HG02623 (cell line): ENCODE data around the gene PTGIS.

Source experiments
- ATAC-seq: cut with Tn5 transposase; IDR thresholded peaks from one replicate; pipeline ENCODE4 v1.9.1; 2021; ENCODE audit warnings: moderate library complexity; ENCODE audit not compliant: unreplicated experiment

PTGIS gene

DNA sequence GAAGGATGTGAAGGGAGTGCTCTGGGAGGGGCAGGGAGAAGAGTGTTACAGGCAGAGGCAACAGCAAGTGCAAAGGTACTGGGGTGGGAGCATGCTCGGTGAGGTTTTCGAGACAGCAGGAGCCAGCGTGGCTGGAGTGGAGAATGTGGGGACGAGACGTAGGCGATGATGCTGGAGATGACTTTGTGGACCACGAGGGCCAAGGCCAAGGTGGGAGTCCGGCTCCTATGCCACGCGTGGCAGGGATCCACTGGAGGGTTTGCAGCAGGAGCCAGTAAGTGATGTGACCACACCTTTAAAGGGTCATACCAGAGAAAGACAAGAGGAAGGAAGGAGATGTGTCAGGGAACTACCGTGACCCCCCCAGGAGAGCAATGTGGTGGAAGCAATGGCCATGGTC is 7.3 kb downstream of the PTGIS start:
- no peak for ATAC-seq

GRCh38 chr20:49560186-49560585 is 7.8 kb downstream of the PTGIS start:
- no peak for ATAC-seq

GRCh38 chr20:49559411-49560081 is 8.4 kb downstream of the PTGIS start:
- no peak for ATAC-seq

- ATAC-seq, result no peak
Observed at GRCh38 chr20:49558826-49559225, 9.1 kb downstream of the PTGIS start.

GRCh38 chr20:49557449-49557848 is 10.5 kb downstream of the PTGIS start:
- no peak for ATAC-seq

DNA sequence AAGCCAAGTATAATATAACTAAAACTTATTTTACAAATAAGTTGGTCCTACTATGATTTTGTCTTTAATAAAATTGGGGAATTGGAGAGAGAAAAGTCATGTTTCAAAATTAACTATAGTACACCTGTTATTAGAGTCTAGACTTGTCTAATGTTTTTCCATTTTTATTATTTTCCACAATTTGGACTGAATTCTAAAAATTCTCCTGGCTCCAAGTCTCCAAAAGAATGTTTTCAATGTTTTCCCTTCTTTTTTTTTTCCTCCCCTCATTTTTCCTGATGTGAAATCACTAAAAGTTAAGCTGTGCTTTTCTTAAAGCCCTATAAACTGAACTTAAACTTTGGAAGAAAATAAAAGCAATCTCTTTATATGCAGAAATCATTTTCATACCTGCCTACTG is 11.3 kb downstream of the PTGIS start:
- no peak for ATAC-seq

- ATAC-seq, result no peak
Observed at GRCh38 chr20:49549801-49550551, 18.0 kb downstream of the PTGIS start.

DNA sequence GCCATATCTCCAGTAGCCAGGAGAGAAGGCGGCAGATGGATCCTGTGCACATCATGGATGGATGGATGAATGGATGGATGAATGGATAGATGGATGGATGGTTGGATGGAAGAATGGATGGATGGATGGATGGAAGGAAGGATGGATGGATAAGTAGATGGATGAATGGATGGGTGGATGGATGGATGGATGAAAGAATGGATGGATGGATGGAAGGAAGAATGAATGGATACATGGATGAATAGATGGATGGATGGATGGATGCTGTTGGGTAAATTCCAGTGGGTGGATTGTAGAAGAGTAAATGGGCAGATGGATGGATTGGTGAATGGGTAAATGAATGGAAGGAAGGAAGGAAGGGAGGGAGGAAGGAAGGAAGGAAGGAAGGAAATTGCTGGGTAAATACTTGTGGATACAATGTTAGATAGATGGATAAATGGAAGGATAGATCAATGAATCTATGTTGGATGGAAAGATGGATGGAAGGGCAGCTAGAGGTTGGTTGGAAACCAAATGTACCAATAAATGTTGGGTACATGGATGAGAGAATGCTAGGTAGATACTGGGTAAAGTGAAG is 19.5 kb downstream of the PTGIS start:
- no peak for ATAC-seq

DNA sequence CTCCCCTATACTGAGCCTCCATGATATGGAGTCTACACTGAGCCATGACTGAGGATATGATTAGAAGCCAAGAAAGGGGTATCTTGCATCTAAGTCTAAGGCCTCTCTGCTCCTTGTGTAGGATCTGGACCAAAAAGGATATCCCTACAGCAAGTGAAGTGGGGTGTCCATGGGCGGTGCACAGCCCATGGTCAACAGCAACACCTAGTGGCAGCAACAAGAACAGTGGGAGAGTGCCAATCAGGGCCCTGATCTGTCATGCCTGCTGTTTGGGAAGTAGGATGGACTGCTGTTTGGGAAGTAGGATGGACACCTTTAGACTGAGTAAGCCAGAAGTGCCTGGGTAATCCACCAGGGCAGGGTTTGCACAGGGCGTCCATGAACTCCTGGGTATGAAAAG is 22.4 kb downstream of the PTGIS start:
- ATAC-seq, result no peak

- no peak for ATAC-seq
Observed at GRCh38 chr20:49544535-49544934, 23.4 kb downstream of the PTGIS start.

GRCh38 chr20:49543858-49544437 is 24.0 kb downstream of the PTGIS start:
- no peak for ATAC-seq

- no peak for ATAC-seq
Observed at GRCh38 chr20:49543071-49543857, 24.7 kb downstream of the PTGIS start.

GRCh38 chr20:49542514-49542991 is 25.4 kb downstream of the PTGIS start:
- ATAC-seq, result no peak

DNA sequence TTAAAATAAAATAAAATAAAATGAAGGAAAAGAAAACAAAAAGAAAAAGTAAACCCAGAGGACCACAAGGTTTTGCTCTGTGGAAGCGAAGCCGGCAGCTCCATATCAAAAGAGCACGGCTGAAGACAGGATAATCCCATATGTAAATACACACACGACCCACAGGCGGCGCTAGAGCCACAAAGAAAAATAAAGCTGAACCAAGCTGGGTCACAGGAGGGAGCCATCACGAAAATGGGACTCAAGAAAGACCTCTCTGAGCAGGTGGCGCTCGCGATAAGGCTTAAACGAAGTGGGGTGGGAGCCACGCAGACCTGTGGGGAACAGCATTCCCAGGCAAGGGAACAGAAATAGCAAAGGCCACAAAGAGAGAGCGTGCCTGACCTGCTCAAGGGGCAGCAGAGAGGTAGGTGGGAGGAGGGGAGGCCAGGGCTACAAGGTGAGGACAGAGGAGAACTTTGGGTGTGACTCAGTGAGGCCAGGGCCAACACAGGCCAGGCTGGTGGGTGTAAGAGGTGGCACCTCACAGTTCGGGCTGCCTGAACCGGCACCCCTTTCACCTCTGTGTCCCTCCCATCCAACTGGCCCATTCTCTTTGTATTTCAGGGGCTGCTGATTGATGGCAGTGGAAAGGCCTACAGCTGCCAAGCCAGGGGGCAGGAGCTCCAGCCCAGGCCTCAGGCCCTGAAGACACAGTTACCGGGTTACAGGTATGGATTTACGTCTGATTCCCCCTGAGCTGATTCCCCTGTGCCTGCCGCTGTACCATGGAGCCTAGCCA is 26.0 kb downstream of the PTGIS start:
- ATAC-seq, result no peak

- ATAC-seq, result no peak
Observed at GRCh38 chr20:49540687-49541435, 27.1 kb downstream of the PTGIS start.

GRCh38 chr20:49540232-49540620 is 27.7 kb downstream of the PTGIS start:
- ATAC-seq, result no peak

GRCh38 chr20:49539481-49540231 is 28.3 kb downstream of the PTGIS start:
- ATAC-seq, result no peak

- no peak for ATAC-seq
Observed at GRCh38 chr20:49538950-49539349, 29.0 kb downstream of the PTGIS start.

DNA sequence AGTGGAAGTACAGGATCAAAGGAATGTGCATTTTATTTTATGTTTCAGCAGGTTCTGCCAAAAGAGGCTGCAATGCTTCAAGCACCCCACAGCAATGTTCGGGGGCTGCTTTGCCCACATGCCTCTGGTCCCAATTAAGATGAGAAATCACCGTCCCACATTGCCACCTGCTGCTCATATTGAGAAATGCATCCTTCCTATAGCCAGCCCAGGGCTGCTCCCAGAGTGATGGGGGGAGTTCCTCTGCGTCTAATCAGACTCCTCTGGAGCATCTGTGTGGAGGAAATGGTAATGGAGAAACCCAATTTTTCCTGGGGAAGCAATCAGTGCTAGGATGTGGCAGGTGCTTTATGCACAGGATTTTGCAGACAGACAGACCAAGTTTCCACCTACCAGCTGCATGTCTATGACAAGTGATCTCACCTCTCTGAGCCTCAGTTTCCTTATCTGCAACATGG is 33.7 kb downstream of the PTGIS start:
- ATAC-seq, result no peak
